Gastroesophageal sphincter (tissue), 4 donors: ENCODE data around the gene SLIT3. TPM values are rescaled to one million over a fixed set of nuclear protein-coding genes. Genes with fewer than 3 reads are reported as not detected.
A peak's percentile ranks its signal among the peaks of the same experiment; 100 is the strongest.

Experiments used
- ATAC-seq: fragments of 150-250 bp; one replicate; pipeline ENCODE4 v1.9.1; 2016; ENCODE audit warnings: mild to moderate bottlenecking, moderate library complexity
- H3K27ac ChIP-seq, 4 donors: fragments of 200-600 bp; sonication (generic) in 3 of 4; 1 replicate in 3 of 4; 2 replicates in 1 of 4; pipeline ENCODE4 v1.5.1; 2016 to 2019
- H3K27me3 ChIP-seq: fragments of 200-600 bp; sonication (generic); one replicate; pipeline ENCODE4 v1.5.1; 2019
- H3K36me3 ChIP-seq, 2 donors: fragments of 200-600 bp; sonication (generic); one replicate each; pipeline ENCODE4 v1.5.1; 2019; ENCODE audit warnings: control low read depth in 1 of 2
- H3K4me1 ChIP-seq, 3 donors: fragments of 200-600 bp; sonication (generic); 1 replicate in 2 of 3; 2 replicates in 1 of 3; pipeline ENCODE4 v1.5.1; 2016 to 2019; ENCODE audit warnings: control low read depth in 2 of 3
- H3K4me3 ChIP-seq, 2 donors: fragments of 200-600 bp; sonication (generic); one replicate each; pipeline ENCODE4 v1.5.1; 2019; ENCODE audit warnings: mild to moderate bottlenecking in 1 of 2, moderate library complexity in 1 of 2
- H3K9me3 ChIP-seq, 3 donors: fragments of 200-600 bp; sonication (generic); one replicate each; pipeline ENCODE4 v1.5.1; 2017 to 2019; ENCODE audit warnings: control low read depth in 2 of 3
- CTCF ChIP-seq, 4 experiments: fragments of 200-600 bp in 2 of 4; fragments of 450-650 bp in 2 of 4; sonication (generic) in 1 of 4; IDR thresholded peaks; one replicate each; pipeline ENCODE4 v1.5.1; 2017 to 2019; ENCODE audit warnings: antibody characterized with exemption in 4 of 4, mild to moderate bottlenecking in 2 of 4, moderate library complexity in 2 of 4
- EP300 ChIP-seq: sonication (generic); formaldehyde crosslinking; IDR thresholded peaks from one replicate; pipeline ENCODE4 v1.6.1; 2017; ENCODE audit warnings: antibody characterized with exemption, mild to moderate bottlenecking
- POLR2A ChIP-seq, 2 donors: fragments of 450-650 bp; IDR thresholded peaks; one replicate each; pipeline ENCODE4 v1.6.1; 2017; ENCODE audit warnings: antibody characterized with exemption in 2 of 2, mild to moderate bottlenecking in 2 of 2, moderate library complexity in 1 of 2
- POLR2AphosphoS5 ChIP-seq: sonication (generic); formaldehyde crosslinking; IDR thresholded peaks from one replicate; pipeline ENCODE4 v1.6.1; 2017; ENCODE audit warnings: antibody characterized with exemption
- WGBS, 2 donors: methylation state at CpG; one replicate each; pipeline ENCODE4 v1.1.5; 2018; ENCODE audit warnings: low coverage in 1 of 2; 5-methylcytosine and 5-hydroxymethylcytosine counted together
- total RNA-seq, 4 donors: library from RNA; depleted of rRNA; stranded (reverse); fragments of >200 nt; gene quantifications; one replicate each; pipeline ENCODE4 v1.1.0, GENCODE V29; 2016

SLIT3 gene
- total RNA-seq, 4 donors from 2014 or later: 29.6 to 76.3 (median 31.1) TPM

- H3K36me3 ChIP-seq: no peaks in the 10 kb centered on the region
- peak; percentile 38 for ATAC-seq
- peaks cover 0 to 26% (median 11%) of the 10 kb centered on the region in 3 donors for H3K4me1 ChIP-seq
- H3K27ac ChIP-seq: peak overlapping the region in 3 of 4 donors; percentile 9 to 20 (median 13)
- H3K9me3 ChIP-seq: no peaks in the 10 kb centered on the region
- TF ChIP-seq POLR2AphosphoS5: peak; percentile 49
- no peak for TF ChIP-seq CTCF (IDR thresholded peaks at IDR 0.05)
- no peak overlapping the region for H3K4me3 ChIP-seq
- 60 to 79% methylated on average over 2 to 4 of the region's 5 CpGs for WGBS, 2 donors
- H3K27me3 ChIP-seq: no peaks in the 10 kb centered on the region
Observed at GRCh38 chr5:169009123-169009522, 291.8 kb downstream of the SLIT3 start.

GRCh38 chr5:169006842-169007790 is 293.8 kb downstream of the SLIT3 start:
- TF ChIP-seq EP300: no peak
- TF ChIP-seq POLR2AphosphoS5: no peak
- no peak for TF ChIP-seq CTCF (IDR thresholded peaks at IDR 0.05)
- TF ChIP-seq POLR2A (IDR thresholded peaks at IDR 0.05): no peak
- ATAC-seq: no peak
- 90 to 93% methylated on average over 5 to 7 of the region's 8 CpGs for WGBS, 2 donors
- Histone ChIP-seq H3K4me3 (no peak overlapping the region), H3K27ac (no peak overlapping the region), H3K27me3 (no peaks in the 10 kb centered on the region), H3K4me1 (peaks cover 0 to 34% (median 11%) of the 10 kb centered on the region in 3 donors), H3K36me3 (no peaks in the 10 kb centered on the region), H3K9me3 (no peaks in the 10 kb centered on the region)

GRCh38 chr5:169004551-169004950 is 296.4 kb downstream of the SLIT3 start:
- Histone ChIP-seq H3K36me3 (no peaks in the 10 kb centered on the region), H3K4me1 (peaks cover 0 to 40% (median 6%) of the 10 kb centered on the region in 3 donors), H3K9me3 (no peaks in the 10 kb centered on the region), H3K27ac (peak overlapping the region in 3 of 4 donors; percentile 52 to 59 (median 53)), H3K4me3 (no peak overlapping the region), H3K27me3 (no peaks in the 10 kb centered on the region)
- no peak for TF ChIP-seq POLR2A (IDR thresholded peaks at IDR 0.05)
- no peak for ATAC-seq
- 20 to 67% methylated on average over 1 to 3 of the region's 4 CpGs for WGBS, 2 donors

- Histone ChIP-seq H3K27me3 (no peaks in the 10 kb centered on the region), H3K4me1 (peaks cover 0 to 34% (median 6%) of the 10 kb centered on the region in 3 donors), H3K36me3 (no peaks in the 10 kb centered on the region), H3K4me3 (no peak overlapping the region), H3K9me3 (no peaks in the 10 kb centered on the region), H3K27ac (peak overlapping the region in 3 of 4 donors; percentile 52 to 59 (median 53))
- WGBS, 2 donors: 35 to 53% methylated on average over 3 to 9 of the region's 11 CpGs
- TF ChIP-seq POLR2AphosphoS5 (no peak), EP300 (no peak), POLR2A (IDR thresholded peaks at IDR 0.05) (no peak), CTCF (IDR thresholded peaks at IDR 0.05) (peak; percentile 21 to 61 (median 45))
- ATAC-seq: no peak
Observed at GRCh38 chr5:169003721-169004541, 297.0 kb downstream of the SLIT3 start.

DNA sequence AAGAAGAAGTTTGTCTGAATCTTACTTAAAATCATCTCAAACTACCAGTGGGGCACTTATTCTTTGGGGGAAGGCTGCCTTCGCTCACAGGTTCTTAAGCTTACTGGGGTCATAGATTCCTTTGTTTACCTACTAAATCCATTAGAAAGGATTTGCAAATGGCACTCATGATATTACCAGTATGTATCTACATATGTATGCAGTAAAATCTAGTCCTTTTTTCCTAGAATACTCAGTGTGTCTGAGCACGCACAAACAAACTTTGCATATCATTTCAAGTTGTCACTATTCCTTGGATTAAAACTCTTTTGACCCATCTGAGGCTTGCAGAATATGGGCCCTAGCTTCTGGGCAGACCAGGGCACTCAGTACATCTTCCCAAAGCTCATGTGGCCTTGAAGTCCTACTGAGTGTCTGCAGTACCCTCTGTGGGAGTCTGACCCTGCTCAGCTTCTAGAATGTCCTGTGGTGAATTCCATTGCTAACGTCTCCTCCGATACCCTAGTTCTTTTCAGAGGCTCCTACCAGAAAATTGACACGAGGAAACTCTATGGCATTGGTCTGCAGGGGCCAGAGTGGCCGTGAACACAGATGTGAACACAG is 297.9 kb downstream of the SLIT3 start:
- Histone ChIP-seq H3K27me3 (no peaks in the 10 kb centered on the region), H3K36me3 (no peaks in the 10 kb centered on the region), H3K4me3 (no peak overlapping the region), H3K4me1 (peaks cover 0 to 27% (median 6%) of the 10 kb centered on the region in 3 donors), H3K9me3 (no peaks in the 10 kb centered on the region), H3K27ac (peak overlapping the region in 2 of 4 donors; percentile 52 to 59)
- no peak for ATAC-seq
- no peak for TF ChIP-seq POLR2AphosphoS5
- no peak for TF ChIP-seq POLR2A (IDR thresholded peaks at IDR 0.05)
- no peak for TF ChIP-seq CTCF (IDR thresholded peaks at IDR 0.05)
- no peak for TF ChIP-seq EP300
- 86 to 92% methylated on average over 2 to 4 of the region's 6 CpGs for WGBS, 2 donors
